Hepatocyte (in vitro differentiated cells): Measurements from ENCODE around the gene CEBPG.

Experiments used
- EZH2 ChIP-seq: fragments of 200-600 bp; sonication (generic); IDR thresholded peaks from 2 replicates; pipeline ENCODE4 v1.6.1; 2016; ENCODE audit warnings: antibody characterized with exemption, mild to moderate bottlenecking, borderline replicate concordance
- EZH2phosphoT487 ChIP-seq: fragments of 200-600 bp; sonication (generic); IDR thresholded peaks from one replicate; pipeline ENCODE4 v1.6.1; 2018; ENCODE audit warnings: antibody characterized with exemption, mild to moderate bottlenecking, low read depth, moderate library complexity; ENCODE audit not compliant: unreplicated experiment, severe bottlenecking
- TF ChIP-seq, protein P1 (sequence below): fragments of 200-600 bp; sonication (generic); IDR thresholded peaks from 2 replicates; pipeline ENCODE4 v1.5.1; 2016; ENCODE audit warnings: antibody characterized with exemption, mild to moderate bottlenecking; ENCODE audit not compliant: poor library complexity

DNA sequence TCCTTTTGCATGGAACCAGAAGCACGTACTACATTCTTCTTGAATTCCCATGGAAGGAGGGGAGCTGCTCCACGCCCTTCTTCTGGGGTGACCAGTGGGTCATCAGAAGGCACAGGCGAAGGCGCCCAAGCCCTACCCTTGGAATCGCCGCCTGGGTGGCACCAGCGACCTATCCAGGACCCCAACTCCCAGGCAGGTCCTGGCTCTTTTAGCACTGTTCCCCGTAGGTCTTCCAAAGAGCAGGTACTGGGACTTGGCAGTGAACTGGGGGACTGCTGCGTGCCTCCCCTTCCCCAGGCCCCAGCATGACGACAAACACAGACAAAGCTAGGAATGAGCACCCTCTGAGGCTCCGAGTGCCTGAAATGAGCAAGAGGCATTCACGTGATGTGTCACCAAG, 45.0 kb downstream of the CEBPG start:
- TF ChIP-seq EZH2 (no peak), EZH2phosphoT487 (no peak)
- TF ChIP-seq, protein P1, sequence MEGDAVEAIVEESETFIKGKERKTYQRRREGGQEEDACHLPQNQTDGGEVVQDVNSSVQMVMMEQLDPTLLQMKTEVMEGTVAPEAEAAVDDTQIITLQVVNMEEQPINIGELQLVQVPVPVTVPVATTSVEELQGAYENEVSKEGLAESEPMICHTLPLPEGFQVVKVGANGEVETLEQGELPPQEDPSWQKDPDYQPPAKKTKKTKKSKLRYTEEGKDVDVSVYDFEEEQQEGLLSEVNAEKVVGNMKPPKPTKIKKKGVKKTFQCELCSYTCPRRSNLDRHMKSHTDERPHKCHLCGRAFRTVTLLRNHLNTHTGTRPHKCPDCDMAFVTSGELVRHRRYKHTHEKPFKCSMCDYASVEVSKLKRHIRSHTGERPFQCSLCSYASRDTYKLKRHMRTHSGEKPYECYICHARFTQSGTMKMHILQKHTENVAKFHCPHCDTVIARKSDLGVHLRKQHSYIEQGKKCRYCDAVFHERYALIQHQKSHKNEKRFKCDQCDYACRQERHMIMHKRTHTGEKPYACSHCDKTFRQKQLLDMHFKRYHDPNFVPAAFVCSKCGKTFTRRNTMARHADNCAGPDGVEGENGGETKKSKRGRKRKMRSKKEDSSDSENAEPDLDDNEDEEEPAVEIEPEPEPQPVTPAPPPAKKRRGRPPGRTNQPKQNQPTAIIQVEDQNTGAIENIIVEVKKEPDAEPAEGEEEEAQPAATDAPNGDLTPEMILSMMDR = no peak
